GM04504 (cell line): ENCODE results near the gene SLC35G2.
"Not testable (repeated sequence)": the region's sequence is repeated elsewhere in the genome, so short reads cannot be mapped to it uniquely, and the experiment has no call there.

ENCODE experiments used
- DNase-seq: peaks from one replicate; pipeline ENCODE4 v3.0.0-alpha.2; 2012; ENCODE audit warnings: low read depth

SLC35G2 gene

DNA sequence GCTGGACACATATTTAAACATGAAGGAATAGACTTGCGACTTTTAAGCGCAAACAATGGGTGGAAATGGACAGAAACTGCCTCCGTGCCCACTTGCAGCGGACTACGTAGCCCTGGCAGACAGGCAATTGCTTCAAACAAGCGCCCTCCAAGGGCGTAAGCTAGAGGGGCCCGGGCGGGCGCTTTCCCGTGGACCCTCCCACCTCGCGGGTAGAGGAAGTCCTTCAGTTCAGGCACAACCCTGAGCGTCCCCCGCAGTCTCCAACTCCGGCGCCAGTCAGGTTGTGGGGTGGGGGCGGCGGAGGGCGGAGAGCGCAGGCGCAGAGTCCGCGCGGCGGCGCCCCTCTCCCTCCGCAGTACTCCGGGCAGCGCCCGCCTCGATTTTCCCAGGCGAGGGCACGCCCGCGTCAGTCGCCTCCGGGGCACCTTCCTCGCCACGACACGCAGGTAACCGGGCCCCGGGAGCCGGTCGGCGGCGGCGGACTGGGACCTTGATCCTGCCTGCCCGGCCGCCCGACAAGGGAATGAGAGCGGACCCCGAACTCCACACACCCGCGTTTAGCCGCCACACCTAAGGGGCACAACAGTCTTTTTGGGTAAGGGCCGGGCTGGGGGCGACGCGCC is at the start of gene SLC35G2:
TSS of gene SLC35G2 (plus strand) at position 358 of the 623 bp plus-strand sequence. CDS start 35,335 bp downstream, outside the sequence.
- no peak for DNase-seq

DNA sequence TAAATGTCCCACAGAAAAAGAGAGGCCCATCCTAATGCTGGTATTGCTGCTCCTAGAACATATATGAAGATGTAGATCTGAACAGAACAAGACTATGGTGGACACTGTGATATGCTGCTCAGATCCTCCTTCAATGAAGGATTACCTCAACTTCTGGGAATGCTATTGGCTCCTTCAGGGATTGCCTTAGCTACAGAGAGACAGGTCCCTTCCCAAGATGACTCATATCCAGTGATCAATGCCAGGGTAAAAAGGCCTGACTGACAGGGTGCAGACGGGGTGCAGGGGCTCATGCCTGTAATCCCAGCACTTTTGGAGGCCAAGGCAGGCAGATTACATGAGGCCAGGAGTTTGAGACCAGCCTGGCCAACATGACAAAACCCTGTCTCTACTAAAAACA is 46.2 kb upstream of the SLC35G2 start:
- DNase-seq = no peak

DNA sequence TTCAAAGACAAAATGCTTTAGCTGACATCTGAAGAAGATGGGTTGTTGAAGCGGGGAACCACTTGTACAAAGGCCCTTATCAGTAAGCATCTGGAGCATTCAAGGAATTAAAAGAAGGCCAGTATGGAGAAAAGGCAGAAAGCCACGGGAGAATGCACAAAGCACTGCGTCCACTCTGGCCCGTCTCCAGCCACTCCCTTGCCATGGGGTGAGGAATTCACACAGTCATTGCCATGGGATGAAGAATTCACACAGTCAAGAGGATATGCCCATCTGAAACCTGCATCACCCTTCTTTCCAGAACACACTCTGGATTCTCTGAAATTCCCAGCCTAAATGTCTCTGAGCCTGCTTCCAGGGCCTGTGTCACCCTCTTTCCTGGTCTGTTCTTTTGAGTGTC is 40.1 kb upstream of the SLC35G2 start:
- no peak for DNase-seq

DNA sequence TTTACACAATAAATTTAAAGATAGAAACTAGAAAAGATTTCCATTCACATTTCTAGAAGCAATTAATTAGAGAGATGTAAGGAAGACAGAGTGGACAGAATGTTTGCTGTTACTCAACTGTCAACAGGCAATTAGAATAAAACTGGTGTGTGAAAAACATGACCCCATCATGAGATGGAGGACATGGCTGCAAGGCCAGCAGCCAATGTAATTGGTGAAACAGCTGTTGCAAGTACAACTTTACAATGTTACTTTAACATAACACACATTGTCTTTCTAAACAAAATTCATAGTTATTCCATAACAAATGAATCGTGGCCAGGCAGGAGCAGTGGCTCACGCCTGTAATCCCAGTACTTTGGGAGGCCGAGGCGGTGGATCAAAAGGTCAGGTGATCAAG is 38.2 kb upstream of the SLC35G2 start:
- no peak for DNase-seq

DNA sequence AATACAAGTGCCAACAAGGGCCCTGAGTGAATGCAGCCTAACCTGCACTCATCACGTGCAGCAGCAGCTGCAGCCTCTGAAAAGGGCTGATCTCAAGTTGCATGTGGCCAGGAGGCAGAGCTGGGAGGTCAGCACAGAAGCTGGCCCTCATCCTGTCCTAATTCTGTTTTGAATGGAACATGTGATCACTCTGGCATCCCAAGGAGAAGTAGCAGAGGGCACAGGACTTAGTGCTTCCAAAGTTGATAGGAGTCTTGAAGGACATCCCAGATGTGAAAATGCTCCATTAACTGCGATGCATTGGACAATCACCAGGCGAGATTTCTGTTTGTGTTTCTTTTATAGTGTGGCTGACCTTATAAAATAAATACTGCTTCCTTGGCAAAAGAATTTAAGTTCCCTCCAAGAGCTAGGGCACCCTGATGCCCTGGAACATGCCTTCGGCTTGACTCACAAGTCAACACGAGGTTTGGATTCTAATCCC is 35.2 kb upstream of the SLC35G2 start:
- DNase-seq = no peak

GRCh38 chr3:136787349-136787748 is 31.6 kb upstream of the SLC35G2 start:
- no peak for DNase-seq

DNA sequence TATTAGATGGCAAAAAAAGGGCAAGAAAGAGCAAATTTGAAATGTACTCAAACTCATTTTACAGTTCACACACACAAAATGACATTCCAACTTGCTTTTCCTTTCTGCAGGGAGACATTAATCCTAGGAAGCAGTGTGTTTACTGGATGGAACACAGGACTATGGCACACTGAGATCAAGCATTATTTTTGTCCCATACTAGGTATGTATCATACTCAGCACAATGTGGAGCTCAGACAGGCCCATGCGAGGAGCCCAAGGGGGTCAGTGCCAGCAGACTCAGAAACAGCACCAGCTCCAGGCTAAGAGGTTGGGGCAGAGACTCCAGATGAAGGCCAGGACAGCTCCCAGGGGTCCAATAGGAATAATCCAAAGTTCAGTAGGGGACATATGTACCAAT is 30.8 kb upstream of the SLC35G2 start:
- DNase-seq = no peak

DNA sequence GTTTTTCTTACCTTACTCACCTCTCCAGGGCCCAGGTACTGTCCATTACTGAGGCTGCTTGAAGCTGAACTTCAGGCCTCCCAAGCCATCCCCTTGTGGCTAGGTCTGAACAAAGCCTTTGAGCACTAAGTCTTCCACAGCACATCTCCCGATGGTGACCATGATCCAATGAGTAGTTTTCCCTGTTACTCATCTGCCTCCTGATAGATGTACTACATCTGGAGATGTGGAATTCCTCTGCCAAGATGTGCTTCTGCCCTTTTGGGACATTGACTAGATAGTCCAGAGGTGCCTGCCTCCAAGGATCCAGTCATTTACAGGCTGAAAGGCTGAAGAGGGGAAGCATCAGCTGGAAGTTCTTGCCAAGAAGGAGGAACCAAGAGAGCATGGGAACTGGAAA is 28.9 kb upstream of the SLC35G2 start:
- no peak for DNase-seq

- no peak for DNase-seq
Observed at GRCh38 chr3:136790786-136791185, 28.1 kb upstream of the SLC35G2 start.

- DNase-seq = no peak
Observed at GRCh38 chr3:136792556-136793330, 26.2 kb upstream of the SLC35G2 start.

- DNase-seq = not testable (repeated sequence)
Observed at GRCh38 chr3:136801146-136801545, 17.8 kb upstream of the SLC35G2 start.

DNA sequence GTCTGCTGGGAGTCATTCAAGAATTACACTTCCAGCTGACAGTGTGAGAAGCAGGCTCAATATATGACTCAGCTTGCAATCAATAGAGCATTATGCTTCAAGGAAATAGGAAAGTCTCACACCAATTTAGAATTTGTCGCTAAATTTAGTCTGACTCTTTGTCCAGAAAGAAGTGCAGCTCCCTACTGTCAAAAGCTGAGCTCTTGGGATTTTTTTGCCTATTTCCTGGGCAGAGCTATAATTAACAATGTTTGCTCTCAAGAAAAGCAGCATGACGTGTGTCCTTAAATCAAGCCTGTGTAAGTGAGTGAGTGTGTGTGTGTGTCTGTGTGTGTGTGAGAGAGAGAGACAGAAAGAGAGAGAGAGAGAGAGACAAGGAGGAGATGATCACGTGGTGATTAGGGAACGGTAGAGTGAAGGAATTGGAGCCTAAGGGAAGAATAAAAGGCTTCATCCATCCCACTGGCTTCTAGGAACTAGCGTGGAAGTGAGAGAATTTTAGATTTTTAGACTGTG is 16.4 kb upstream of the SLC35G2 start:
- no peak for DNase-seq

DNA sequence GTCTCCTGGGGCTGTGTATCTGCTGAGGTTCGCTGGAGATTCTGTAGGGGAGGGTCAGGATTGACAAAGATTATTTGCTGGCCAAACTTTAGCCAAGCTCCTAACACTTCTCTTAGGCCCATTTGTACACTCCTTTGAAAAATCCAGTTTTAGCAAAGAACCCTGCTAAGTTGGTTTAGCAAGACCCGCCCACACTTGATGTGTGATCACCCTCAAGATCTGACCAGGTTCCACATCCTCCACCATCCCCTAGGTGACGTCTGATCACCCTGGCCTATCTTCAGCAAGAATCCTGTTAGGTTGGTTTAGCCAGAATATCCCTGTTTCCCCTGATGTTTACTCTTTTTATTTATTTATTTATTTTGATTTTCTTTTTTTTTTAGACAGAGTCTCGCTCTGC is 14.8 kb upstream of the SLC35G2 start:
- no peak for DNase-seq

GRCh38 chr3:136804813-136805212 is 14.1 kb upstream of the SLC35G2 start:
- no peak for DNase-seq

GRCh38 chr3:136805795-136806194 is 13.1 kb upstream of the SLC35G2 start:
- DNase-seq = no peak

GRCh38 chr3:136811701-136812100 is 7.2 kb upstream of the SLC35G2 start:
- no peak for DNase-seq

GRCh38 chr3:136817448-136817847 is 1.5 kb upstream of the SLC35G2 start:
- DNase-seq = no peak

DNA sequence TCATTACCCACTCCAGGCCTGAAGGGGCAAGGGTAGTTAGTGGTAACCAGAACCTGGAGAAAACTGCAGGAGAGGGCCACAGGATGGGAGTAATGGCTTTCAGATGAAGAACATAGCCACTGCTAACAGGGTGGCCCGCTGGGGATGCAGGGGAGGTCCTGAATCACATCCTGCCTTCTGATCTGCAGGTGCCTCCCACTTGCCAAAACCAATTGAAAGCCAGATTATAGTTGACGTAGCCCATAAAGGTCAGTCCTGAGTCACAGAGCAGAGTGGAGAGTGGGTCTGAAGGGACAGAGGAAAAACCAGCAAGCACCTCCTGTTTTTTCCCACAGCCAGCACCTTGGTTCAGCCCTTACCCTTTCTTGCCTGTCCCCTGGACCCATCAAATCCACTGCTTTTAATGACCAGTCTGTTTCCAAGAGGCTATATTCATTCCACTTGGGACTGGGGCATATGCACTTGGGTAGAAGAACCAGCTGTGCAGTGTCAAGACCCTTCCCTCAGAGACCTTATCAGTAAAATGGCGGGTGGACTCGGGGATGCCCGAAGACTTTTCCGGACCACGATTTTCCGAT is 646 bp upstream of the SLC35G2 start:
- no peak for DNase-seq

DNA sequence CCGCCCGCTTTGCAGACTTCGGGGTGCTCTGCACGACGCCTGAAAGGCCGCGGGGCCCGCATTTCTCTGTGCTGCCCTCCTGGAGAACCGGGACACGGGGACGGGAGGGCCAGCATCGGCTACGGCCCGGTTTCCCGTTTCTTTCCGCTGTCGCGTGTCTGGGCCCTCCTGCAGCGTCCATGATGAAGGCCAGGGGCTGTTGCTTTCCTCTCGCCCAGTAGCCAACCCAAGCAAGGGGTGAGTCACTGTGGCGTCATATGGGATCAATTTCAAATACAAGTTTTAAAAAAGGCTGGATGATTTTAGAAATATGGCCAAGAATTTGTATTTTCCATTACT is 435 bp downstream of the SLC35G2 start:
- DNase-seq = no peak

GRCh38 chr3:136819731-136820679 is 1.1 kb downstream of the SLC35G2 start:
- no peak for DNase-seq

DNA sequence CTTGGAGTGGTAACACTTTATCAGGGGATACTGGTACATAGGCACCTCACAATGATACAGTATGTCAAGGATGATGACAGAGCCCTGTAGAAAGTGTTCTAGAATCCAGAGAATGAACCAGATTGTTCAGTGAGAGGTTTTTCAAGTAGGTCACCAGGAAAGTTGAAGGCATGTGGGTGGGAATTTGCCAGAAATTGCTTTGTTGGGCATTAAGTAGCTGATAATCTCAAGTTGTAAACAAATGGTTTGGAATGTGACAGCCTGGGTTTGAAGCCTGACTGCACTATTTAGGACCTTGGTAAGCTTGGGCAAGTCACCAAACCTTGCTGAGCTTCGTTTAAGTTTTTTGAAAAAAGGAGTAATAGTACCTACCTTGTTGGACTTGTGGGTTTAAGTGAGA is 12.5 kb downstream of the SLC35G2 start:
- no peak for DNase-seq
